ENCODE measurements around the gene PEX11G. TPM values are rescaled to one million over a fixed set of nuclear protein-coding genes. Genes with fewer than 3 reads are reported as not detected.

PEX11G gene
- total and polyA plus RNA-seq, 9 of the 15 experiments (the other 6 are each of a cell fraction or from before 2014, with no cell fraction given): 0.07 to 3.2 (median 0.70) TPM; not detected in 1

GRCh38 chr19:7482584-7483439 is 6.0 kb downstream of the PEX11G start (continued):
- TF ChIP-seq ZNF609 (CRISPR knock-in tag; IDR thresholded peaks at IDR 0.05; ENCODE audit: borderline replicate concordance): no peak
- no peak for TF ChIP-seq CREB3 (tag; conservative IDR thresholded peaks at IDR 0.05; ENCODE audit: low read depth)
- TF ChIP-seq DIDO1 (tag; IDR thresholded peaks at IDR 0.05; ENCODE audit: low read depth): no peak
- TF ChIP-seq STAT5A (IDR thresholded peaks at IDR 0.05; ENCODE audit: borderline replicate concordance, low read length): no peak
- TF ChIP-seq ZNF583 (CRISPR knock-in tag; IDR thresholded peaks at IDR 0.05): no peak
- 0 out of 2 replicates have a peak, but pooled peaks have one; percentile 32 for TF ChIP-seq ZEB2 (IDR thresholded peaks at IDR 0.05)
- TF ChIP-seq HDAC8 (tag; IDR thresholded peaks at IDR 0.05): 0 out of 2 replicates have a peak, but pooled peaks have one; percentile 34
- TF ChIP-seq ETV5 (CRISPR knock-in tag; IDR thresholded peaks at IDR 0.05; ENCODE audit: low read depth): no peak

All from K562 (cell line).